Measurements from ENCODE around the gene SIRT2.
A peak's percentile ranks its signal among the peaks of the same experiment; 100 is the strongest.
"Not testable (repeated sequence)": the region's sequence is repeated elsewhere in the genome, so short reads cannot be mapped to it uniquely, and the experiment has no call there.

The SIRT2 gene

GRCh38 chr19:38892841-38893240 is 6.6 kb downstream of the SIRT2 start:
- DNase-seq: no peak

- no peak for DNase-seq
These were observed 7.6 kb downstream of the SIRT2 start for GRCh38 chr19:38891771-38892170.

GRCh38 chr19:38890686-38891085 is 8.7 kb downstream of the SIRT2 start:
- no peak for DNase-seq

- DNase-seq: no peak
These were observed 9.6 kb downstream of the SIRT2 start for GRCh38 chr19:38889803-38890202.

- DNase-seq: no peak
These were observed 10.5 kb downstream of the SIRT2 start for GRCh38 chr19:38888876-38889275.

- not testable (repeated sequence) for DNase-seq
These were observed 14.7 kb downstream of the SIRT2 start for GRCh38 chr19:38884691-38885090.

- DNase-seq: no peak
These were observed 16.1 kb downstream of the SIRT2 start for GRCh38 chr19:38883286-38883685.

GRCh38 chr19:38880882-38881609 is 18.4 kb downstream of the SIRT2 start:
- DNase-seq: no peak

GRCh38 chr19:38880076-38880881 is 19.1 kb downstream of the SIRT2 start:
- no peak for DNase-seq

GRCh38 chr19:38879400-38879751 is 20.0 kb downstream of the SIRT2 start:
- DNase-seq: no peak

- DNase-seq: no peak
These were observed 20.6 kb downstream of the SIRT2 start for GRCh38 chr19:38878575-38879399.

GRCh38 chr19:38877781-38878574 is 21.4 kb downstream of the SIRT2 start, which contains the start of gene RINL:
Gene RINL (minus strand): TSS chr19:38878275. CDS start chr19:38876742, 1,533 bp downstream.
- DNase-seq: peak; percentile 77

- DNase-seq: no peak
These were observed 23.6 kb downstream of the SIRT2 start for GRCh38 chr19:38875656-38876395.

GRCh38 chr19:38873400-38873799 is 26.0 kb downstream of the SIRT2 start:
- not testable (repeated sequence) for DNase-seq

- no peak for DNase-seq
These were observed 28.8 kb downstream of the SIRT2 start for GRCh38 chr19:38870612-38871011.

GRCh38 chr19:38869836-38870607 is 29.4 kb downstream of the SIRT2 start:
- peak; percentile 96 for DNase-seq

- peak; percentile 32 for DNase-seq
These were observed 30.1 kb downstream of the SIRT2 start for GRCh38 chr19:38869160-38869835.

GRCh38 chr19:38868551-38868950 is 30.9 kb downstream of the SIRT2 start:
- DNase-seq: no peak

GRCh38 chr19:38867171-38867780 is 32.1 kb downstream of the SIRT2 start:
- DNase-seq: no peak
